GM20431 (cell line): Measurements from ENCODE around the gene ACLY.

ENCODE experiments used
- in situ Hi-C: fragments of 300-500 bp; cut with MseI, MboI; formaldehyde crosslinking; loops from one replicate; pipeline ENCODE4 v1.15.0; 2020; ENCODE audit warnings: low sequenced_read_pairs; ENCODE audit not compliant: unreplicated experiment

ACLY gene

DNA sequence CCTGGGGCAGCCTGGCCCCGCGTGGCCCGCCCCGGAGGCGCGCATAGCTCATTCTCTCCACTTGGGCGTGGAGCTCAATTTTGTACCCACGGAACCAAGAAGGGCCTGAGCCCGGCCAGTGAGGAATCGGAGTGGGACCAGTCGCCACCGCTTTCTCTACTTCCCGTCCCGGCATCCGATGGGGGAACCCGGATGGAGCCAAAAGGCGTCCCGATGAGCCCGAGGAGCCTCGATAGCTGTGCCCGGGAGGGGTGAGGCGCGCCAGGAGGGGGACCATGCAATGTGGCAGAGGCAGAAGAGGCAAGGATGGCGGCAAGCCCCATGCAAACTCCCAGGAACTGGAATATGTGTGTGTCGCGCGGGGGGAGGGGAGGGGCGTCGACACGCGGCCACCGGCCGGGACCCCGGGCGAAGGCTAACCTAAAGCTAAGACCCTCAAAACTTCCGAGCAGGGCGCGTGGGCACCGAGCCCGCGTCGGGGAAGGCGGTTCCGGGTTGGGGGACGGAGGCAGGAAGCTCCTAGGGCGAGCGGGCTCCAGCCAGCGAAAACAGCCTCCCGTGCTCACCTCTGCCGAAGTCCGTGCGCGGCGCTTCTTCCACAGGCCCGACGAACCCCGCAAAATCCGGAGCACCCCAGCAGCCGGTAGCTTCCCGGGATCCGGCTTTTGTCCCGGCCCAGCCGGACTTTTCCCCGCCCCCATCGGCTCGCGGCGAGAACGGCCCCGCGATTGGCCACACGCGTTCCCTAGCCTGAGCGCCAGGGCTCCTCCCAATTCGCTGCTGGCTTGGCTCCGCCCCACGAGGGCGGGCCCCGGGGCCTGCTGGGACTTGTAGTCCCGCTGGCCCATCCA is at the start of gene ACLY:
ACLY (minus strand) TSS at position 638 of the 851 bp plus-strand sequence. CDS start 5,078 bp downstream, outside the sequence.
- in situ Hi-C loops, result no loop called here

DNA sequence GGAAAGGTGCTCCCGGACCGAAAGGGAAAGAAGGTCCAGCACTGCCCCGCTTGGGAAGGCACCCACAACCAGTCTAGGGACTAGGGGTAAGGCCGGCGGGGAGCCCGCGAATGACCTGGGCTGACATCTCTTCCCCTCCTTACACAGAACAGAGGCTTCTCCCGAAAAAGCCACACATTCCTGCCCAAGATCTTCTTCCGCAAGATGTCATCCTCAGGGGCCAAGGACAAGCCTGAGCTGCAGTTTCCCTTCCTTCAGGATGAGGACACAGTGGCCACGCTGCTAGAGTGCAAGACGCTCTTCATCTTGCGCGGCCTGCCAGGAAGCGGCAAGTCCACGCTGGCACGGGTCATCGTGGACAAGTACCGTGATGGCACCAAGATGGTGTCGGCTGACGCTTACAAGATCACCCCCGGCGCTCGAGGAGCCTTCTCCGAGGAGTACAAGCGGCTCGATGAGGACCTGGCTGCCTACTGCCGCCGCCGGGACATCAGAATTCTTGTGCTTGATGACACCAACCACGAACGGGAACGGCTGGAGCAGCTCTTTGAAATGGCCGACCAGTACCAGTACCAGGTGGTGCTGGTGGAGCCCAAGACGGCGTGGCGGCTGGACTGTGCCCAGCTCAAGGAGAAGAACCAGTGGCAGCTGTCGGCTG is 49.3 kb upstream of the ACLY start:
- in situ Hi-C loops, result loop anchor here (10.0 kb wide), 1 partner anchor 147 kb away; the partner anchor contains the start of gene DHX58

DNA sequence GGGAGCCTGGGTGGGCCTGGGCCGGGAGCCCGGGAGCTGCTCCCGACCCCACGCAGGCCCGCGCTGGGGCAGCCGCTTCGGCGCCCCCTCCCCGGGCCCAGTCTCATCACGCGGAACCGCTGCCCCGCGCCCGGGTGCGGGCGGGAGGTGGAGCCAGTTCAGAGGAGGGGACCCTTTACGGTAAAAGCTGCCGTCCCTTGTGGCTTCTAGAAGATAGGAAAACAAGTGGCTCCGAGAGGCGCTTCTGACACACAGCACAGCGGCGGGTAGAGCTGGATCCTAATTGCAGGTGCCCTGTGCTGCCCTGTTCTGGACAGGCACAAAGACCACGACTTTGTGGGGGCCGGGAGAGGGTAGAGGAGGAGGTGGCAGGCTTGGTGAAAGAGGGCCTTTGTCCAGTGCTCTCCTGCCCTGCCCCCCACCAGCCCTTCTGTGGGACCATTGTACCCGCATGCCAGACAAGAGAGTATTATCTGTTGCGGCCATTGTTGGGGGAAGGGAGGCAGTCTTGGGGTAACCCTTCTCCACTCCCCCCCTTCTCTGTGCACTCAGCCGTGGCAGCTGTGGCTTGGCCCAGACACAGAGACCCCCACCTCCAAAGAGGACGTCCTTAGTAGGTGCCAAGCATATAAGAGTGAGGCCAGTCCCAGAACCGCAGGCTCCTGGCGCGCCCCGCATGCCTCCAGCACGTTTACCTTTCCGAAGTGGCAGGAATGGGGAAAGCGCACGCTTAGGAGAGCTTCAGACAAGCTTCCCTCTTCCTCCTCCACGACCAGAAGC is 48.6 kb upstream of the ACLY start:
- in situ Hi-C loops, result loop anchor here (10.0 kb wide), 1 partner anchor 147 kb away; the partner anchor contains the start of gene DHX58

DNA sequence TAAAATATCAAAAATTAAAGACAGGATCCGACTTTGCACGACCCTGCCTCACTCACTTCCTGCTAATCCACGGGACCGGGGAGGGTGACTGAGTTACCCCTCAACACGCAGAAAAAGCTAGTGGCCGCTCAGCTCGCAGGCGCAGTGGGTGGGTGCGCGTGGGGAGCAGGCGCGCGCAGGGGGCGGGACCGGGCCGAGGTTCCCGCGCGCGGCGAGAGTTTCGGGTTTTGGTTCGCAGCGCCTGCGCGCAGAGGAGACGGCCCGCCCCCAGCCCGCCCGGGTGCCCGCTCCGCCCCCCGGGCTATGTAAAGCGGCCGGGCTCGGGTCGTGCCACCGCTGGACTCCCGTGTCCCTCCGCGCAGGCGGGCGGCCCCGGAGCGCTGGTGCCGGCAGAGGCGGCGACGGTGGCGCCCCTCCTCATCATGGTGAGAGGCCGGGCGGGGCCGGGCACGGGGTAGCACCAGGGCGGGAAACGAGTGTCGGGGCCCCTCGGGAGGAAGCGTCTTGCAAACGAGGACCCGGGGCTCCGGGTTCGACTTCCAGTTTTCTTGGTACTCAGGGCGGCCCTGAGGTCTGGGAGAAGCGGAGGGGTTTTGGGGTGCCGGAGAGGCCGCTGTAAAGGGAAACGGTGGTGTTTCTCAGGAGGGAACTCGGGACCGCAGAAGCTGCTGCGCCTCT is 47.9 kb upstream of the ACLY start, which contains the start of gene CNP:
CNP (plus strand) TSS at position 333 of the 678 bp plus-strand sequence; CDS start at position 423, 90 bp downstream.
- in situ Hi-C loops, result loop anchor here (10.0 kb wide), 1 partner anchor 148 kb away; the partner anchor contains the start of gene DHX58

DNA sequence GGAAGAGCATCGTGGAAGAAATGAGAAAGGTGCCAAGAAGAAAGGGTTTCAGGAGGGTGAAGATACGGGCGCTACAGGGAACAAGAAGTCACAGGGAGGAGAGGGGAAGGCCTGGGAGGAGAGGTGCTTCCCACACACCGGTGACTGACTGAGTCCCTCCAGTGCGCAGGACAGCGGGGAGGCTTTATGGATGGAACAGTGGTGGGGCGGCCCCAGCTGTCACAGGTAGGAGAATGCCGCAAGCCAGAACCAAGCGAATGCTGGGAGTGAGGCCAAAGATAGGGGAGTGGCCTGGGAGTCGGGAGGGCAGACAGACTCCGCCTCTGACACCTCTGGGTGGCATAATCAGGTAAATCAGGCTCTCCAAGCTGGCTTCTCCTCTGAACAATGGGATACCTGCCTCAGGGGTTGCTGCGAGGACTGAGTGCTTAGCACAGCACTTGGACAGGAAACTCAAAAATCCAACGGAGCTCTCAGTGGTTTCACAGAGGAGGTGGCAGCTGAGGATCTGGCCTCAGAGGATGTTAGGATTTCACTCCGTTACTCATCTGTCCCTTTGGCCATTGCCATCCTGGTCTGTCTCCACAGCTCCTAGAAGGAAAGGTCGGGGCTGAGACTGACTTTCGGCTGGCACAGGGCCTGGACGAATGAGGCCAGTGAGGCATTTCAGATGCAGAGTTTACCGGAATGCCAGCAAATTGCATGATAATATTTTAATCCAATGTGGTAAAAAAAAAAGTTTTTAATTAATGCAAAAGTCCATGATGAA is 47.1 kb upstream of the ACLY start:
- in situ Hi-C loops, result loop anchor here (10.0 kb wide), 1 partner anchor 149 kb away; the partner anchor contains the start of gene DHX58

DNA sequence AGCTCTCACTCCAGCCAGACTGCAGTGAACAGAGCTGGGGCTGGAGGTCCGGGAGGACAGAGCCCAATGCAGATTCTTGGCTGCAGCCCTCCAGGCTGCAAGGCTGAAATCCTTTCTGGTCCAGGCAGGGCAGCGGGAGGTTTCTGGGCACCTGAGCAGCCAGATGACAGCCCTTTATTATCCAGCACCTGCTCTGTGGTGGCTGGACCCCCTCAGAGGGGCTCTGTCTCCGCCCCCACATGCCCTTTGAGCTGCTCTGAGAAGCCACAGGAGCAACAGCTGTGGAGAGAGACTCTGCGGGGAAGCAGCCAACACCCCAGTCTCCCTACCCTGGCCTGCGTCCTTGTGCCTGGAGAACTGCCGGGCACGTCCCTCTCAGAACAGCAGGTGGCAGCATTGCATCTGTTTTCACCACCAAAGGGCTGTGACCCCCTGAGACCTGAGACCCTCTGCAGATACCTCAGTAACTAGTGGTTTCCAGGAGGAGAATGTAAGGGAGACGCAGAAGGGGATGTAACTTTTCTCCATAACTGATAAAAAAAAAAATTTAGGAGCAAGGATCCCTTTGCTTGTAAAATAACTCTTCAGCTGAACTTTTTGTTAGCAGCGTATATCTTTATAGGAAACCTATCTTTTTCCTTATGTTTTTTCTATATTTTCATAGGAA is 44.1 kb upstream of the ACLY start:
- in situ Hi-C loops, result loop anchor here (10.0 kb wide), 1 partner anchor 152 kb away; the partner anchor contains the start of gene DHX58

DNA sequence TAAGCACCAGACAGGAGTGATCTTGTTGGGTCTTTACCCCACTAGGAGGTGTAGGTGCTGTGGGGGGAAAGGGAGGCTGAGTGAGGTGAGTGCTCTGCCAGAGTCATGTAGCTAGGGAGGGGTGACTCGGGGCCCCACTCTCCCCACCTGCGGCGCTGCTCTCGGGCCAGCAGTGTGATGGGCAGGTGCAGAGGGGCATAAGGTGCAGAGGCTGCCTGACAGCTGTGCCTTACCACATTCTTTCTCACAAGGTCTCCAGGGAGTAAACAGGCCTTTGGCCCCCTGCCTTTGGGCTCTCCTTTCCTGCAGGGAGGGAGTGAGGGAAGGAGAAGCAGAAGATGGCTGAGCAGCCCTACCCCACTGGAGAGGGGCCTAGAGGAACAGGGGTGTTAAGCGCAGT is 43.4 kb upstream of the ACLY start:
- in situ Hi-C loops, result loop anchor here (10.0 kb wide), 1 partner anchor 153 kb away; the partner anchor contains the start of gene DHX58

DNA sequence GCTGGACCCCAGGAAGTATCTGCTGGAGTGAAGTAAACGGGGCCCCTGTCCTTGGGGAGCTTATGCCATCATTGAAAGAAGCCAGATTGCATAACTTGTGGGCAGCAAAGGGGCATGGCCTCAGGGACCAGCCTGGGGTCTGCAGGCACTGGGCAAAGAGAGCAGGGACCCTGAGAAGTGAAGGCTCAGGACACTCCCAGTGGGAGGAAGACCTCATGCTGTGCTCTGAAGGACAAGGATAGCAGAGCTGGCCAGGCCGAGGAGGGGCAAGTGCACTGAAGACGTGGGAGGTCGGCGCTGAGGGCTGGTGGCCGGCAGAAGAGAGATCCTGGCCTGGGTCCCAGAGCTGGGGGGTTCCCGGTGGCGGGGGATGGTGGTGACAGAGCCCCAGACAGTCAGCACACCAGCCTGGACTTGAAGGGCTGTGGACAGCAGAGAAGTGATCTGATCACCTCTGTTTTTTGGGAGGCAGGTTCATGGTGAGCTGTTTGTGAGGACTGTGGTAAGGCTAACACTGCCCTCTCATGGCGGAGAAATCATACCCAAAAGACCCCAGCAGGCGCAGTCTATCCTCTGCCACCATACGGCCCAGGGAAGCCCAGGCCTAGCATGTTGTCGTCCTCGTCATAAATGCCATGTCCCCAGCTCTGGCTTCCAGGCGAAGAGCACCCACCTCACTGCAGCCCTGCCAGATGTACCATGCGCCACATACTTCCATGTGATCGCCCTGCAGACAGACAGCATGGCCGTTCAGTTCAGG is 40.8 kb upstream of the ACLY start:
- in situ Hi-C loops, result loop anchor here (10.0 kb wide), 1 partner anchor 155 kb away; the partner anchor contains the start of gene DHX58

DNA sequence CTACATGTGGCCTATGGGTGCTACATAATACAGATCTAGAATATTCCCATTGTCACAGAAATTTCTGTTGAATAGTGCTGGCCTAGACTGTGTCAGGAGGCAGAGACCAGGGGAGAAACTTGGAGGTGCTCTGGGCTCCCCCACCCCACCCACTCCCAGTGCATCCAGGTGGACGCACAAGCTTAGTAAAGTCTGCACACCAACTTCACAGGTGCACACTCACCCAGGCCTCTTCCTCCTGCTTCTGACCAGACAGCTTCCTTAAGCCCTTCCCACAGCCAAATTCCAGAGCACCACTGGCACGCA is 40.2 kb upstream of the ACLY start:
- in situ Hi-C loops, result no loop called here

DNA sequence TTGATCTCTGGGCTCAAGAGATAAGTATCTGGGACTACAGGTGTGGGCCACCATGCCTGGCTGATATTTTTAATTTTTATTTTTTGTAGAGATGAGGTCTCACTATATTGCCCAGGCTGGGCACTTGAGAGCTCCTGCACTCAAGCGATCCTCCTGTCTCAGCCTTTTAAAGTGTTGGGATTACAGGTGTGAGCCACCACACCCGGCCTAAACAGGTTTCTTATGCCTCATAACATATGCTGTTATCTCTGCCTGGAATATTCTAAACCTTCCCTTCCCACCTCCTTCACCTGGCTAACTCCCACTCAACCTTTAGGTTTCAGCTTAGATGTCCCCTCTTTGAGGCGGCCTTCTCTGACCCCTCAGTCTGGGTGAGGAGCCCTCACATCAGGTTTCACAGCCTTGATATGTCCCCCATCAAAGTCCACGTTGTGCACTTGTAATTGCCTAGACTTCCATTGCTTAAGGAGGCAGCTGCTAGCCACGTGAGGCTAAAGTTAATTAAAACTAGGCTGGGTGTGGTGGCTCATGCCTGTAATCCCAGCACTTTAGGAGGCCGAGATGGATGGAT is 39.2 kb upstream of the ACLY start:
- in situ Hi-C loops, result no loop called here

DNA sequence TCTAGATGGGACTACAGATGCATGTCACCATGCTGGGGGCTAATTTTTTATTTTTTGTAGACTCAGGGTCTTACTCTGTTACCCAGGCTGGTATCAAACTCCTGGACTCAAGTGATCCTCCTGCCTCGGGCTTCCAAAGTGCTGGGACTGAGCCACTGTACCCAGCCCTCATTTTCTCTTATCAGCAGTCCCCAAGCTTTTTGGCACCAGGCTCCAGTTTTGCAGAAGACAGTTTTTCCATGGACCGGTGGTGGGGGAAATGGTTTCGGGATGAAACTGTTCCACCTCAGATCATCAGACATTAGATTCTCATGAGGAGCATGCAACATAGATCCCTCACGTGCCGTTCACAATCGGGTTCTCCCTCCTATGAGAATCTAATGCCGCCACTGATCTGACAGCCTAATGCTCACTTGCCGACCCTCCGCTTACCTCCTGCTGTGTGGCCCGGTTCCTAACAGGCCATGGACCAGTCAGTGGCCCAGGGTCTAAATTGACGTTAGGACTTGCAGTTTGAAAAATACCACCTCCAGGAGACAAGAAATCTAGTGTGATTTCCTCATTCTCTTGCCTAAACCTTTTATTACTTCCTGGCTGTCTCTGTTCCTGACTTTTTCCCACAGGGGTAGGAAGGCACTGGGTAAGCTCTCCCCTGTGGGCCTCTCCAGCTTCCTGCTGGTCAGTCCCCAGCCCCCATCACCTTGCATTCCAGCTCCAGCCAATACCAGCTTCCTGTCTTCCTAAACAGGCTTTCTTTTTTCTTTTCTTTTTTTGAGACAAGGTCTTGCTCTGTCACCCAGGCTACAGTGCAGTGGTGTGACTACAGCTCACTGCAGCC is 38.5 kb upstream of the ACLY start:
- in situ Hi-C loops, result no loop called here

DNA sequence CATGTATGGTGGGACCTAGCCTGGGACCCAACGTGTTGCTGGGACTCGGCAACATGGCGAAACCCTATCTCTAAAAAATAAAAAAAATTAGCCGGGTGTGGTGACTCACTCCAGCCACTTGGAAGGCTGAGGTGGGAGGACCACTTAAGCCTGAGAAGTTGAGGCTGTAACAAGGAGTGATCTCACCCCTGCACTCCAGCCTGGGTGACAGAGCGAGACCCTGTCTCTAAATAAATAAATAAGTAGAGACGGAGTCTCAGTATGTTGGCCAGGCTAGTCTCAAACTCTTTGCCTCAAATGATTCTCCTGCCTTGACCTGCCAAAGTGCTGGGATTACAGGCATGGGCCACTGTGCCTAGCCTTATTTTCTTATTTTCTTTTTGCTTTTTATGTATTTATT is 37.8 kb upstream of the ACLY start:
- in situ Hi-C loops, result no loop called here

DNA sequence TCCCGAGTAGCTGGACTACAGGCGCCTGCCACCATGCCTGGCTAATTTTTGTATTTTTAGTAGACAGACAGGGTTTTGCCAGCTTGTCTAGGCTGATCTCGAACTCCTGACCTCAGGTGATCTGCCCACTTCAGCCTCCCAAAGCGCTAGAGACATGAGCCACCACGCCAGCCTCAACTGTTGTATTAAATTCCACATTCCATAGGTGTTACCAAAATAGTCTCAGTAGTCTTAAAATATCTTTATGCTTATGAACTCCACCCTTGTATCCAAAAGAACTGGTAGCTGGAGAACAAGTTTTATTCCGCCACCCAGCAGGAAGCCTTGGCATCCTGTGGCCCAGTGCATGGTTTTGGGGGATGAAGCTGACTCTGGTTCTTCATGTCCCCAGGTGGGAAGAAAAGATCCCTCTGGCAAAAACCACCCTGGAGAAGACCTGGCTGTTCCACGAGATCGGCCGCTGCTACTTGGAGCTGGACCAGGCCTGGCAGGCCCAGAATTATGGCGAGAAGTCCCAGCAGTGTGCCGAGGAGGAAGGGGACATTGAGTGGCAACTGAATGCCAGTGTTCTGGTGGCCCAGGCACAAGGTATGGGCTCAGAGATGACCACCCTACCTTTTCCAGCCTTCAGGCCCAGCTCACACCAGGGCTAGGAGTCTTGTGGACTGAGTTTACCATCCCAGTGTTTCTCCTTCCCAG is 30.2 kb upstream of the ACLY start:
- in situ Hi-C loops, result no loop called here

DNA sequence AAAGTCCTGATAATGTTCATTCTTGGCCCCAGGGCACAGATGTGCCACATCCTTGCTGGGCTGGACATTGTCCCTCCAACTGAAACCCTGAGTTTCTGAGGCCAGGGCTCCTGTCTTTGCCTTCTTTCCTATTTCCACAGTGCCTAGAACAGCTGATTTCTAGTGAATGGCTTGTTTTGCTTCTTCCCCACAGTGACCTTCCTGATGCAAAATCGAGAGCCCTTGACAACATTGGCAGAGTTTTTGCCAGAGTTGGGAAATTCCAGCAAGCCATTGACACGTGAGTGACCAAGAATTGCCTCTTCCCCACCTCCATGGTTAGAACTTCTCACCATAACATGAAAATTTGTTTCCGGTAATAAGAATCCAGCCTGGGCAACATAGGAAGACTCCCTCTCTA is 26.2 kb upstream of the ACLY start:
- in situ Hi-C loops, result no loop called here

DNA sequence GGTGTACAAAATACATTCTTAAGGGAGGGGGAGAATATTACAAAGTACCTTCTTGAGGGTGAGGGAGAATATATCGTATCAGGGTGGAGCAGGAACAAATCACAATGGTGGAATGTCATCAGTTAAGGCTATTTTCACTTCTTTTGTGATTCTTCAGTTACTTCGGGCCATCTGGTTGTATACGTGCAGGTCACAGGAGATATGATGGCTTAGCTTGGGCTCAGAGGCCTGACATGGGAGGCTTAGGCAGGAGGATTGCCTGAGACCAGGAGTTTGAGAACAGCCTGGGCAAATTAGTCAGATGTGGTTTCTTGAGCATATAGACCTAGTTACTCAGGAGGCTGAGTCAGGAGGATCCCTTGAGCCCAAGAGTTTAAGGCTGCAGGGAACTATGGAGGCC is 24.7 kb upstream of the ACLY start:
- in situ Hi-C loops, result no loop called here
